Activated naive CD8-positive, alpha-beta T cell (primary cell): Measurements from ENCODE around the gene EXOC4.
"Not testable (repeated sequence)": the region's sequence is repeated elsewhere in the genome, so short reads cannot be mapped to it uniquely, and the experiment has no call there.

ENCODE experiments used
- H3K27ac Mint-ChIP-seq: one replicate; pipeline ENCODE4 v1.8.0; 2021; ENCODE audit warnings: mixed read lengths
- H3K27me3 Mint-ChIP-seq: one replicate; pipeline ENCODE4 v1.8.0; 2021; ENCODE audit warnings: mixed read lengths
- H3K36me3 Mint-ChIP-seq: one replicate; pipeline ENCODE4 v1.8.0; 2021; ENCODE audit warnings: mixed read lengths
- H3K4me1 Mint-ChIP-seq: one replicate; pipeline ENCODE4 v1.8.0; 2021; ENCODE audit warnings: low read depth, mixed read lengths
- H3K4me3 Mint-ChIP-seq: one replicate; pipeline ENCODE4 v1.8.0; 2021; ENCODE audit warnings: mild to moderate bottlenecking, mixed read lengths
- H3K9me3 Mint-ChIP-seq: one replicate; pipeline ENCODE4 v1.8.0; 2021; ENCODE audit warnings: low read depth, mixed read lengths

Gene EXOC4

GRCh38 chr7:133973710-133974109, 720.8 kb downstream of the EXOC4 start:
- H3K27ac Mint-ChIP-seq: no peak overlapping the region
- H3K4me3 Mint-ChIP-seq: no peak overlapping the region

GRCh38 chr7:133975130-133975529, 722.3 kb downstream of the EXOC4 start:
- H3K4me3 Mint-ChIP-seq: no peak overlapping the region
- peaks cover 18% of the 10 kb centered on the region for H3K36me3 Mint-ChIP-seq
- peaks cover 3% of the 10 kb centered on the region for H3K9me3 Mint-ChIP-seq
- no peak overlapping the region for H3K27ac Mint-ChIP-seq
- H3K27me3 Mint-ChIP-seq: no peaks in the 10 kb centered on the region
- H3K4me1 Mint-ChIP-seq: no peaks in the 10 kb centered on the region

More at GRCh38 chr7:133973710-133974109, 720.8 kb downstream of the EXOC4 start:
- H3K4me1 Mint-ChIP-seq: no peaks in the 10 kb centered on the region
- H3K36me3 Mint-ChIP-seq: peaks cover 19% of the 10 kb centered on the region
- no peaks in the 10 kb centered on the region for H3K27me3 Mint-ChIP-seq
- peaks cover 4% of the 10 kb centered on the region for H3K9me3 Mint-ChIP-seq

- Mint-ChIP-seq H3K9me3 (peaks cover 5% of the 10 kb centered on the region), H3K4me1 (no peaks in the 10 kb centered on the region), H3K4me3 (no peak overlapping the region), H3K27me3 (no peaks in the 10 kb centered on the region), H3K27ac (no peak overlapping the region), H3K36me3 (peaks cover 19% of the 10 kb centered on the region)
These were observed 723.3 kb downstream of the EXOC4 start for GRCh38 chr7:133976140-133976539.

- Mint-ChIP-seq H3K4me3 (no peak overlapping the region), H3K4me1 (no peaks in the 10 kb centered on the region), H3K27ac (no peak overlapping the region), H3K36me3 (peaks cover 19% of the 10 kb centered on the region), H3K9me3 (peaks cover 5% of the 10 kb centered on the region), H3K27me3 (no peaks in the 10 kb centered on the region)
These were observed 724.8 kb downstream of the EXOC4 start for GRCh38 chr7:133977409-133978274.

- peaks cover 10% of the 10 kb centered on the region for H3K36me3 Mint-ChIP-seq
- no peak overlapping the region for H3K4me3 Mint-ChIP-seq
- H3K27me3 Mint-ChIP-seq: no peaks in the 10 kb centered on the region
- no peaks in the 10 kb centered on the region for H3K4me1 Mint-ChIP-seq
- peaks cover 5% of the 10 kb centered on the region for H3K9me3 Mint-ChIP-seq
- H3K27ac Mint-ChIP-seq: no peak overlapping the region
These were observed 725.8 kb downstream of the EXOC4 start for GRCh38 chr7:133978502-133979295.

GRCh38 chr7:133980804-133981203, 727.9 kb downstream of the EXOC4 start:
- Mint-ChIP-seq H3K27ac (no peak overlapping the region), H3K36me3 (peaks cover 10% of the 10 kb centered on the region), H3K27me3 (no peaks in the 10 kb centered on the region), H3K4me3 (no peak overlapping the region), H3K9me3 (peaks cover 5% of the 10 kb centered on the region), H3K4me1 (no peaks in the 10 kb centered on the region)

GRCh38 chr7:133983685-133984419, 731.0 kb downstream of the EXOC4 start:
- Mint-ChIP-seq H3K27me3 (no peaks in the 10 kb centered on the region), H3K36me3 (peaks cover 7% of the 10 kb centered on the region), H3K27ac (no peak overlapping the region), H3K4me1 (no peaks in the 10 kb centered on the region), H3K9me3 (peaks cover 5% of the 10 kb centered on the region), H3K4me3 (no peak overlapping the region)

- Mint-ChIP-seq H3K27me3 (no peaks in the 10 kb centered on the region), H3K4me1 (no peaks in the 10 kb centered on the region), H3K36me3 (peaks cover 2% of the 10 kb centered on the region), H3K9me3 (no peaks in the 10 kb centered on the region), H3K27ac (no peak overlapping the region), H3K4me3 (no peak overlapping the region)
These were observed 732.4 kb downstream of the EXOC4 start for GRCh38 chr7:133985300-133985699.

- H3K9me3 Mint-ChIP-seq: no peaks in the 10 kb centered on the region
- H3K27ac Mint-ChIP-seq: no peak overlapping the region
- H3K4me1 Mint-ChIP-seq: no peaks in the 10 kb centered on the region
- no peaks in the 10 kb centered on the region for H3K27me3 Mint-ChIP-seq
- H3K4me3 Mint-ChIP-seq: no peak overlapping the region
- peaks cover 5% of the 10 kb centered on the region for H3K36me3 Mint-ChIP-seq
These were observed 734.7 kb downstream of the EXOC4 start for GRCh38 chr7:133987582-133987981.

GRCh38 chr7:133993547-133993946, 740.7 kb downstream of the EXOC4 start:
- Mint-ChIP-seq H3K27me3 (no peaks in the 10 kb centered on the region), H3K27ac (no peak overlapping the region), H3K4me1 (no peaks in the 10 kb centered on the region), H3K36me3 (peaks cover 27% of the 10 kb centered on the region), H3K9me3 (peaks cover 3% of the 10 kb centered on the region), H3K4me3 (no peak overlapping the region)

GRCh38 chr7:133994100-133994499, 741.2 kb downstream of the EXOC4 start:
- H3K4me3 Mint-ChIP-seq, H3K4me1 Mint-ChIP-seq, H3K27me3 Mint-ChIP-seq, H3K9me3 Mint-ChIP-seq, H3K27ac Mint-ChIP-seq: not testable (repeated sequence)
- H3K36me3 Mint-ChIP-seq: peaks cover 31% of the 10 kb centered on the region

GRCh38 chr7:133997463-133997862, 744.6 kb downstream of the EXOC4 start:
- Mint-ChIP-seq H3K27ac (no peak overlapping the region), H3K36me3 (peaks cover 41% of the 10 kb centered on the region), H3K9me3 (peaks cover 3% of the 10 kb centered on the region), H3K4me3 (no peak overlapping the region), H3K4me1 (no peaks in the 10 kb centered on the region), H3K27me3 (no peaks in the 10 kb centered on the region)

- Mint-ChIP-seq H3K27me3 (no peaks in the 10 kb centered on the region), H3K9me3 (no peaks in the 10 kb centered on the region), H3K27ac (no peak overlapping the region), H3K4me1 (no peaks in the 10 kb centered on the region), H3K36me3 (peaks cover 41% of the 10 kb centered on the region), H3K4me3 (no peak overlapping the region)
These were observed 746.3 kb downstream of the EXOC4 start for GRCh38 chr7:133999178-133999577.

GRCh38 chr7:134004829-134005505, 752.1 kb downstream of the EXOC4 start:
- Mint-ChIP-seq H3K27me3 (no peaks in the 10 kb centered on the region), H3K27ac (no peak overlapping the region), H3K4me1 (no peaks in the 10 kb centered on the region), H3K4me3 (no peak overlapping the region), H3K36me3 (peaks cover 34% of the 10 kb centered on the region), H3K9me3 (no peaks in the 10 kb centered on the region)
